GM12892 (cell line): ENCODE measurements around the gene CCDC63.

Experiments
- POLR2A ChIP-seq: IDR thresholded peaks from 2 replicates; pipeline ENCODE4 v1.6.1; 2011; ENCODE audit warnings: low read depth, low read length, control low read depth
- POLR2AphosphoS5 ChIP-seq: IDR thresholded peaks from 2 replicates; pipeline ENCODE4 v1.6.1; 2011; ENCODE audit warnings: low read depth, low read length, control low read depth
- TAF1 ChIP-seq: IDR thresholded peaks from 2 replicates; pipeline ENCODE4 v1.6.1; 2011; ENCODE audit warnings: low read depth, mild to moderate bottlenecking, control low read depth, low read length, borderline replicate concordance

DNA sequence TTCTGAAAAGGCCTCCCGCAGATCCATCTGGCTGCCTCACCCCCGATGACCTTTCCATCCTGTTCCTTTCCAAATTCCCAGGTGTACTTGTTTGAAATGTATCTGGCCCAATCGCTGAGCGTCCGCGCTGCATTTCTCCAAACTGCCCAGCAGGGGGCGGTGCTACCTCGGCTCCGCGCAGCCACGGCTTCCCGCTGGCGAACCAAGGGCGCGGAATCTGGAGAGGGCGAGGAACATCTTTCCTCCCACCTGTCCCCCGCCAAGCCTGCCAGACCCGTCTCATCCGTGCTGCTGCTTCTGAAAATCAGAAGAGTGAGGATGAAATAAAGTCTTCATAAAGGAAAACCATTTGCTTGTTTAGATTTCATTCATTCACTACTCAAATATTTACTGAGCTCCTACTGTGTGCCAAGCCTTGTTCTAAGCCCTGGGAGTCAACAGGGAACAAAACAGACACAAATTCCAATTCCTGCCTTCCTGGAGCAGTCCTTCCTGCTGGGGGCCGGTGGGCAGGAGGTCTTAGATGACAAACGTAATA is 90.4 kb downstream of the CCDC63 start:
- no peak for TF ChIP-seq POLR2A
- TF ChIP-seq POLR2AphosphoS5 = no peak
- TF ChIP-seq TAF1 = no peak
